Activated T-cell treated with anti-CD3 and anti-CD28 coated beads, Interleukin-2, amount 50 U/mL, for 1 hour (primary cell): Measurements from ENCODE around the gene AURKAIP1.
"Not testable (repeated sequence)": the region's sequence is repeated elsewhere in the genome, so short reads cannot be mapped to it uniquely, and the experiment has no call there.

Experiments used
- DNase-seq: peaks from one replicate; pipeline ENCODE4 v3.0.0-alpha.2; 2020

The AURKAIP1 gene

DNA sequence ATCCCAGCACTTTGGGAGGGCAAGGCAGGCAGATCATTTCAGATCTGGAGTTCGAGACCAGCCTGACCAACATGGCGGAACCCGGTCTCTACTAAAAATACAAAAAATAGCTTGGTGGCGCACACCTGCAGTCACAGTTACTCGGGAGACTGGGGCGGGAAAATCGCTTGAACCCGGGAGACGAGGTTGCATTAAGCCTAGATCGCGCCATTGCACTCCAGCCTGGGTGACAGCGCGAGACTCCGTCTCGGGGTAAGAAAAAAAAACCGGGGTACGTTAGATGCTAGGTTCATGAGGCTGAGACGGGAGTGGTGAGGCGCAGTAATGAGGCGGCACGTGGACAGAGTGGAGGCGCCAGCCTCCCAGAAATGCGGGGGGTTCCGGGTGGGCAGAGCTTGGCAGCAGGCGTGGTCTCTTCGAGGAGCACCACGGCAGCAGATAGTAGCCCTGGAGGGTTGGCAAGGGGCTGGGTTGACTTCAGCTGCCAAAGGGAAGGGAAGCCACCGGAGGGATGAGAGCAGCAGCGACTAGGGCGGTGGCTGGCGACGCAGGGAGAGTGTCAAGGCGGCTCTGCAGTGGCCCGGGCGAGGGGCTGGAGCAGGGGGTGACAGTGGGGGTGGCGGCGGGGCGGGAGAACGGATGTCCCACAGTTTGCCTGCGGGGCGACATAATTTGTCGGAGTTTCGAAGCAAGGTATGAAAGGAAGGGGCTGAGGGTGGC, 31.3 kb upstream of the AURKAIP1 start:
- no peak for DNase-seq

DNA sequence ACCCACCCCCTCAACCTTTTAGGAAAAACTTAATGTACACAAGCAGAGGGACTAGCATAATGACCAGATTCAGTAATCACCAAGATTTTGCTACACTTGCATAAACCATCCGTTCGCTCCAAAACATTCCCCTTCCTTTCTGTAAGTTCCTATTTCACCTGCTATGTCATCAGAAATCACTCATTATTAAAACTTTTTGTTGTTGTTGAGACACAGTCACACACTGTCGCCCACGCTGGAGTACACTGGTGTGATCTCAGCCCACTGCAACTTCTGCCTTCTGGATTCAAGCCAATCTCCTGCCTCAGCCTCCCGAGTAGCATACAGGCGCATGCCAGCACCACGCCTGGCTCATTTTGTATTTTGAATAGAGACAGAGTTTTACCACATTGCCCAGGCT, 28.6 kb upstream of the AURKAIP1 start:
- DNase-seq: no peak

DNA sequence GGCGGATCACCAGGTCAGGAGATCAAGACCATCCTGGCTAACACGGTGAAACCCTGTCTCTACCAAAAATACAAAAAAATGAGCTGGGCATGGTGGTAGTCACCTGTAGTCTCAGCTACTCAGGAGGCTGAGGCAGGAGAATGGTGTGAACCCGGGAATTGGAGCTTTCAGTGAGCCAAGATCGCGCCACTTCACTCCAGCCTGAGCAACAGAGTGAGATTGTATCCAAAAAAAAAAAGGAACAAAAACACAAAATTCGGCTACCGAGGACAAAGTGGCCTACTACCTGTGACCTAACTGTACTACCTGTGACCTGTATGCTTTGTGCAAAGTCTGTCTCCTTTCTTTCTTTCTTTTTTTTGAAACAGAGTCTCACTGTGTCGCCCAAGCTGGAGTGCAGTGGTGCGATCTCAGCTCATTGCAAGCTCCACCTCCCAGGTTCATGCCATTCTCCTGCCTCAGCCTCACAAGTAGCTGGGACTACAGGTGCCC, 27.9 kb upstream of the AURKAIP1 start:
- not testable (repeated sequence) for DNase-seq

DNA sequence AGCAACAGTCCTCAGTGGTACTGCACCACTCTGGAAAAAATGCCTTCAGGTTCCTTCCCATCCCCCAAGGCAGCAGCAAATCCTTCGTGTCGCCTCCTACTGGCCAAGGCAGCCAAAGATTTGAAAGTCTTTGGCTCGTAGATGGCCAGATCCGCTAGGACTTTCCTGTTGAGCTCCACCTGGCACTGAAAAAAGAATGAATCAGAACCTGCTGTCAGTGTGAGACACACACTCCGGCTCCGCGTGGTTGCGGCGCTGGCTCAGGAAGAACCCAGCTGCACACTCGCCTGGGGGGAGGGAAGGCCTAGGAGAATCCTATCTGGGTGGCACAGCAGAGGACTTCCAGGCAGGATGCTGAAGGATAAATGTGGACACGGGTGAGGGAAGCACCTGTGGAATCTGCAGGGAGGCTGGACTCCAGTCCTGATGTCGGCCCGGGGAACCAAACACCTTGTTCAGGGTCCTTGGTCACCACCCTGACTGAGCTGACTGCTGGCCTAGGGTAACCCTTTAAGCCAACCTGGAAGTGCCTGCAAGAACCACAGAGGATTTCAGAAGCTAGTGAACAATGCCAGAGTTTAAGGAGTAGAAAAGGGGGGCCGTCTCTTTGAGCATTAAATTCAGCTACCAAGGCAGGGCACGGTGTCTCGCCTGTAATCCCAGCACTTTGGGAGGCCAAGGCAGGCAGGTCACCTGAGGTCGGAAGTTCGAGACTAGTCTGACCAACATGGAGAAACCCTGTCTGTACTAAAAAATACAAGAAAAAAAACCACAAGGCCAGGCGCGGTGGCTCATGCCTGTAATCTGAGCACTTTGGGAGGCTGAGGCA, 27.3 kb upstream of the AURKAIP1 start:
- DNase-seq: no peak

DNA sequence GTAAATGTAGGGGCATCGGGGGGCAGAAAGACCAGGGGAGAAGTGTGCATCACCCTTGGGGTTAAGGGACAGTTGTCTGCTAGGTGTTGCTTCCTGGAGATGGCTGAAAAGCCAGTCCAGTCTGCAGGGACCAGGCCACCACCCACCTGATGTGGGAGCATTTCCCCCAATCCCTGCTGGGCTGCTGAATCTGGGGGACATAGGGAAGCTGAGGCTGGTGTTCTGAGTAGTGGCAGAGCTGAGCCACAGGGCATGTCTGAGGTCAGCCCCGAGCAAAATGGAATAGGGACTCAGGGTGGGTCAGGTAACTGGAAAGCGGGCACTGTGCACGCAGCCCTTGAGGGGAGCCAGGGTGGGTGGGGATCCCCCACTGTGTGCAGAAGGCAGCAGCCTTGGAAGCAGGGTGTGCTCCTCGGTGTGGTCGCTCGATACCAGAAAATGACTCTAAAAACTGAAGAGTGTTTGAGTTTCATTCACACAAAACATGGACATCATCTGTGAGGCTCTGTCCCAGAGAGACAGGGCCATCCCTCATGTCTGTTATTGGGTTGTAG, 26.5 kb upstream of the AURKAIP1 start:
- no peak for DNase-seq

DNA sequence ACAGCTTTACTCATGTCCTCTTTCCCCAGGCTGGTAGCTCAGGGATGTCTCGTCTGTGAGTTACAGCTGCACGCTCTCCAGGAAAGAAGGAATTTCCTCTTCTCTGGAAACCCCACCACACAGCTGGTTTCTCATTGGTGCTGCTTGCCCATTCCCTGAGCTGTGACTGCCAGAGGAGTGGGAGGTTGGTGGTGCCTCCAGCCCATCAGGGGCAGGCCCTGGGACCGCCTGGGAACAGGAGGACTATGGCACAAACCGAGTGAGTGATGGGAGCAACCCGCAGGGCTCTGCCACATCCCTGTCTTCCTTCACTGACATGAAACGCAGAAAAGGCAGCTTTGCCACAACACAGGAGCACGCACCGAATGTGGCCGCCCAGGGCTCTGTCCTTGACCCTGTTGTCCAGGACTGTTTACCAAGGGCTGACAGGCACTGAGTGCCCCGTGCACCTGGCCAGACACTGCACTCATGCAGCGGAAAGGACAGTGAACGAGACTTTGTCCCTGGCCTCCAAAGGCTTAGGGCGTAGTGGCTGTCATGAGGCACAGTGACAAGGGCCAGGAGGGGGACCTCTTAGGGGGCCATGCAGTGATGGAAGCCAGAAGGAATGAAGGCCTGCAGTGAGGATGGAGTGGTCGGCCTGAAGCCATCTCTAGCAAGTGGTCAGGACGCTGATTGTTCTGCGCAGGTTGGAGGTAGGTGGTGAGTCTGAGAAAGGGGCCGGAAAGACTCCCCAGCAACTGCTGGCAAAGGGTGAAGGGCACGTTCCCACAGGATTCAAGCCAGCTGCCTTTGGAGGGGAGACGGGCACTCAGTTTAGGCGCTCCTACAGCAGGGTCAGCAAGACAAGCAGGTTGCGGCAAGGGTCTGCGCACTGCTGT, 25.8 kb upstream of the AURKAIP1 start:
- DNase-seq: no peak

DNA sequence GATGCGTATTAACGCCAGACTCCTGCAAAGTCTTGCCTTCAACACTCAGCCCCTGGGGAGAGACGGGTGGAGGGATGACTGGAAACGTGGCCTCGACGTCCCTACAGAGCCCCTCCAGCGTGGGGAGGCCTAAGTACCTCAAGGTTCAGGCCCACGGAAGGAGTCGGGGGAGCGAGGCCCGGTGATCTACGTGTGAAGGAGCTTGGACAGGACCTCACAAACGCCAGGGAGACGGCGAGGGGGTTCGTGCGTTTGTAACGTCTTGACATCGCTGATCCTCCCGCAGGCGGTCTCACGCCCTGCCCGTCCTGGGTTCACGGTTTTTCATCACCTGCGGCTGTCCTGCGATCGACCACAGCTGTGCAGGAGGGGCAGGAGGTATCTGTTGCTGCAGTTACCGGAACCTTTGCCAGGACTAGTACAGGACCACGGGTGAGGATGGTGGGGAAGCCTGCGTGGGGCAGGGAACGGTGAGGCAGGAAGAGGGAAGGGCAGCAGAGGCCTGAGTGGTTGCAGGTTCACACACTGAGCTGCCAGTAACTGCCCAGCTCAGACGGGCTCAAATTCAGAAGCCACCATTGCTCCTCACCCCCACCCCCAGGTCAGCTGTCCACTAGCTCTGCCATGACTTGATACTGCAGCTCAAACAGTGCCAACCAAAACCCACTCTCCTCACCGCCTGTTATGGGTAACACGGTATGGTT, 25.0 kb upstream of the AURKAIP1 start:
- DNase-seq: no peak

DNA sequence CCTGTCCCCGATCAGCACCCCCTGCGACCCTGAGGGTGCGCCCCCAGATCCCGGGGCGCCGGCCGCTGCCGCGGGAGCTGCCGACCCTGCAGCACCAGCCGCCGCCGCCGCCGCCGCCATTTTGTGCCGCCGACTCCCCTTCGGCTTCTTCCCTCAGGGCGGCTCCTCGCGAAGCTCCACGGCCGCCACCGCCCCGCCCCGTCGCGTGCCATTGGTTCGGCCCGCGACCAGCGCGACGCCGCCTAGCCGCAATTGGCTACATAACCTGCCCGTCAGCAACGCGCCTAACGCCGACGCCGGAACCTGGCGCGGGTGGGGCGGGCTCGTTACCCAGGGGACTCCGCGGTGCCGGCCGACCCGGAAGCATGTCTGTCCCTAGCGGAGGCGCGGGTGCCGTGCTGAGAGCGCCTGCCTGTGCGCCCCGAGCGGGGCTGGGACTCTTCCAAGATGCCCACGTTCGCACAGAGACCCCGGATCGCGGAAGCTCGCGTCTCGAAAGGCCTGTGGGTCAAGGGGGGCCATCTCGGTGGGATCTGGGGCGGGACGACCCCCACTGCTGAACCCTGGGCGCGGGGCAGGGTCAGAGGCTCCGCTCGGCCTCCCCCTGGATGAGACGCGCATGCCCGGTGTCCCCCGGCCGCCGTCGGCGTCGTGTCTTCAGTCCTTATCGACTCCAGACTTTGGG, 24.3 kb upstream of the AURKAIP1 start, which contains the start of gene CCNL2:
Gene CCNL2 (minus strand): TSS at position 149 of the 685 bp plus-strand sequence. CDS start 29 bp downstream, at position 120.
- peak; percentile 99 for DNase-seq

DNA sequence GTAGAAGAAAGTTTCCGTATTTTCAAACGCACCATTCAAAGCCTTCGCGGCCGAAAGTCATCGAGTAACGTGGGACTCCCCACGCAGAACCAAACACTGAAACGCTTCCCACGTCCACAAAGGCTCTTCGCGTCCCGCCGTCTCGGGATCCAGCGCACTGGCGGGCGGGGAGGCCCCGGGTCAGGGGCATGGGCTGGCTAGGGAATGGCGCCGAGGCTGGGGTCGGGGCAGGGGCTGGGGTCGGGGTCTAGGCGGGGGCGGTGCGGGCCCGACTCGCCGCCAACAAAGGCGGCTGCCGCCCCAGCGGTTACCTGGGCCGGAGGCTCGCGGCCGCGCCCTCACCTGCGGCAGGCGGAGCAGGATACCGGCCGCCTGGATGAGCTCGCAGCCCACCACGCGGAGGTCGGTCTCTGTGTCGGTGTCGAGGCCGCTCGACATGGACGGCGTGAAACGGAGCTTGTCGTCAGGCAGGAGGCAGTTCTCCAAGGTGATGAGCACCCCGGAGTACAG, 23.7 kb upstream of the AURKAIP1 start:
- peak; percentile 35 for DNase-seq

DNA sequence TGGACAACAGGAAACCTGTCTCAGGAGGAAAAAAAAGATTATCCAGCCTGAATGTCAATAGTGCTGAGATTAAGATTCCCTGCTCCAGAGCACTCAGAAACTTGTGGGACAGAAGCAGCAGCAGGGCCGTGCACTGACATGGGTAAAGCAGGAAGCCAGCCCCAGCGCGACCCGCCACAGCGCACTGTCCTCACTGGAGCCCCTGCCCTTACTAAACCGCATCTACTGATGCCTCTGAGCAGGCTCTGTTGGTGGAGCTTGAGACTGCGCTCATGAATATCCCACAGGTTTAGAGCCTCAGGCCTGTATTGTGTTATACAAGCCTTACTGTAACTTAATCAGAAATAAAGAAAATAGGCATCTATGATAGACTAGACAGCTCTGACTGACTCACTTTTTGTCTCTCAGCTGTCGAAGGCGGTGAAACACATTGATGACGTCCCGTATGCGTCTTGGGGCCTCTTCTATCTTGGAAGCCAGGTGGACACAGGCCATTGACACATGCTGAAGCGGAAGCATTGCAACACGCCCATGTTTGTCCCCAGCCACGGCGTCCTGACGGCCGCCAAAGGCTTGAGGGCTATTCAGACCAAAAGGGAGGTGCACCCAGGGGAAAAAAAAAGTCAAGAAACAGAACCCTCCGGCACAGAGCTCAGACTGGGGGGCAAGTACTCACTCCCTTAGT, 23.0 kb upstream of the AURKAIP1 start:
- DNase-seq: no peak

DNA sequence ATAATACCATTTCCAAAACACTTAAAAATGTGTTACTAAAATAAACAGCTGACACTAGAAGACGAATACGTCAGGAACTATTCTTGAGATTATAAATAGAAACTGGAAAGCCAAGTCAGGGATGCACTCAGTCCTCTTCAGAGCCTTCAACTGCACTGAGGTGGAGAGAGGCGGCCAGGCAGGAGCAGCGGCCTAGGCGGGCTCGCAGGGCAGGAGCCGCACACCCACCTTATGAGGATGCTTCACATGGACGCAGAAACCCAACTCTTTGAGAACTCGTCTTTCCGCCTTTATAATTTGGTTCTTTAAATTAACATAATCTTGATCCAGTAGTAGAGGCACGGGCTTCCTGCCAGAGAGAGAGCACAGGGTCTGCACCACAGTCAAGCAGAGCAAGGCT, 20.2 kb upstream of the AURKAIP1 start:
- DNase-seq: no peak

DNA sequence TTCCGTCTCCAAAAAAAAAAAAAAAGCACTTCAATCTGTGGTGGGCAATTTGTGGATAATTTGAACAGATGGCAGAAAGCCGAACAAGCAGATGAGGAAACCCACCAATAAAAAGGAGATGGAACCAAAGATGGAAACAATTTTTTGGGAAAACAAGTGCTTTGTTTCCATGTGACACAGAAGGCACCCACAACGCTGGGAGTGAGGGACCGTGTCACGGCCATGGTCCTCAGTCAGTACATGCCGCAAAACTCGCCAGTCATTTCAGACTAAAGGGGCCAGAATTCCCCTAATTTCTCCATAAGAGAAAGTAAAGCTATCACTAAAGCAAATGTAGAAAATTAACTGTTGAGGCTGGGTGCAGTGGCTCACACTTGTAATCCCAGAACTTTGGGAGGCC, 19.1 kb upstream of the AURKAIP1 start:
- no peak for DNase-seq

DNA sequence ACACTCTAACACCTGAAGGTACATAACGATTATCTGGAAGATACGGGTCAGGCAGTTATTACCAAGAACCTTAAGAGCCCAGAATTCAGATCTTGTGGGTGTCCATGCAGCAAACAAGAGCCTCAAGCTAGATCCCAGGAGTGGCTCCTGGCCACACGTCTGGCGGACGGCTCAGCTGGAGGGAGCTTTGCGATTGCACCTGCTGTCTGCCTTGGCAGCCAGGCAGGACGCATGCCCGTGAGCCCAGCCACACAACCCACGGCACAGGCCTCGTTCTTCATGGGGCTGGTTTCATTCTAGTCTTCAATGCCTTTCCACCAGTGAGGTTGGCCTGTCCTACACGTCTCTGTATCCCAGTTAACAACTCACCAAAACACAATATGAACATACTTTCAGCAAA, 18.4 kb upstream of the AURKAIP1 start:
- DNase-seq: no peak

DNA sequence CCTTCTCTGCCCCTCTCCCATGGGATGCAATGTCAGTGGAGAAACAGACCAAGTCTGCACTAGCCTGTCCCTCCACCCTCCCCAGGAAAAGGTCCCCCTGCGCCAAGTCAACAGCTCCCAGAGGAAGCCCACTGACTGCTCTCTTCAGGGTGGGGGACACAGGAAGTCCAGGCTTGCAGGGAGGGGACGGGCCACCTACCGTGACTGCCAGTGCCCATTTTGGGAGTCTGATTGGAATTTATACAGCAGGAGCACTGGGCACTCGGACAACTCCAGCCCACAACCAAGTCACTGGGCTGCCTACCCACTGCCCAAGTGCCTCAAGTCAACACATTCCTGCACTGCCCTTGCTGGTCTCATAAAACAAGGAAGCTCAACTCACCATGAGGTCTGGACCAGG, 18.0 kb upstream of the AURKAIP1 start:
- no peak for DNase-seq

DNA sequence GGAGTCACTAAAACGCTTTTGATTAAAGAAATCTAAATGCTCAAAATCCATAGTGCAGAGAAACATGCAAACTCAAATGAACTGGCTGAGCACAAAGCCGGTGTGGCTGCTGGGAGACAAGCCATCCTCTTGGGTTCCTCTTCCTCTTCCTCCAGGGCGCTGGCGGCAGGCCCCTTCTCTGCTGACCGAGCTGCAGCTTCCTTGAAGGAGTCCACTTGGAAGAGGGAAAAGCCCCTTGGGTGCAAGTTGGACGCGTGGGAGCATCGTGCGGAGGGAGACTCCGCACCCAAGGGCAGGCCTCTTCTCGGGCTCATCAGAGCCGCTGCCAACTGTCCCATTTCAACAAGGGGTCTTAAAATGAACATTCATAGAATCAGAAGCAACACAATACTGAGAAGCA, 16.2 kb upstream of the AURKAIP1 start:
- DNase-seq: no peak

DNA sequence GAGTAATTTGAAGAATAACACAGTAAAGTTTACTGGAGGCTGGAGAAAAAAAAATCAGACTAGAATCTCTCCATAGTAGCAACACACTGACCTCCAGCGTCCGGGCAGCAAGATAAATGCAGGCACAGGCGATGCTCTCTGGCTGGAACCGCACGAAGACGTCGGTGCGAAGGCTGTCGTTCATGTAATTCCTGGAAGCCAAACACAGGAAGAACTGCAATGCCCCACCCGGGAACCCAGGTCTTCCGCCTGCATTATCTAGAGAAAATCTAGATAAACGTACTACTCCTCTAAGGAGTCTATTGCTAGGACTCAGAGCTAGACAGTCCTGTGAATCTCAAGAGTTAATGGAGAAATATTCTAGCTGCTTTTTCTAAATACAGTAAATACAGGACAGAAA, 15.7 kb upstream of the AURKAIP1 start:
- no peak for DNase-seq

DNA sequence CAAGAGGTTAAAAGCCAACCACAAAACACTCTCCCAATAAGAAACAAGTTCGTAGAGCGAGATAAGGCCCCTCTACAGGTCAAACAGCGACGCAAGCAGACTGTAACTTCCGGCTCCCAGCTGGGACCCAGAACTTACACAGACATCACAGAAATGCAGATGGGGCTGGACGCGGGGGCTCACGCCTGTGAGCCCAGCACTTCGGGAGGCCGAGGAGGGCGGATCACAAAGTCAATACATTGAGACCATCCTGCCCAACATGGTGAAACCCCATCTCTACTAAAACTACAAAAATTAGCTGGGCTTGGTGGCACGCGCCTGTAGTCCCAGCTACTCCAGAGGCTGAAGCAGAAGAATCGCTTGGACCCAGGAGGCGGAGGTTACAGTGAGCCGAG, 13.1 kb upstream of the AURKAIP1 start:
- no peak for DNase-seq

DNA sequence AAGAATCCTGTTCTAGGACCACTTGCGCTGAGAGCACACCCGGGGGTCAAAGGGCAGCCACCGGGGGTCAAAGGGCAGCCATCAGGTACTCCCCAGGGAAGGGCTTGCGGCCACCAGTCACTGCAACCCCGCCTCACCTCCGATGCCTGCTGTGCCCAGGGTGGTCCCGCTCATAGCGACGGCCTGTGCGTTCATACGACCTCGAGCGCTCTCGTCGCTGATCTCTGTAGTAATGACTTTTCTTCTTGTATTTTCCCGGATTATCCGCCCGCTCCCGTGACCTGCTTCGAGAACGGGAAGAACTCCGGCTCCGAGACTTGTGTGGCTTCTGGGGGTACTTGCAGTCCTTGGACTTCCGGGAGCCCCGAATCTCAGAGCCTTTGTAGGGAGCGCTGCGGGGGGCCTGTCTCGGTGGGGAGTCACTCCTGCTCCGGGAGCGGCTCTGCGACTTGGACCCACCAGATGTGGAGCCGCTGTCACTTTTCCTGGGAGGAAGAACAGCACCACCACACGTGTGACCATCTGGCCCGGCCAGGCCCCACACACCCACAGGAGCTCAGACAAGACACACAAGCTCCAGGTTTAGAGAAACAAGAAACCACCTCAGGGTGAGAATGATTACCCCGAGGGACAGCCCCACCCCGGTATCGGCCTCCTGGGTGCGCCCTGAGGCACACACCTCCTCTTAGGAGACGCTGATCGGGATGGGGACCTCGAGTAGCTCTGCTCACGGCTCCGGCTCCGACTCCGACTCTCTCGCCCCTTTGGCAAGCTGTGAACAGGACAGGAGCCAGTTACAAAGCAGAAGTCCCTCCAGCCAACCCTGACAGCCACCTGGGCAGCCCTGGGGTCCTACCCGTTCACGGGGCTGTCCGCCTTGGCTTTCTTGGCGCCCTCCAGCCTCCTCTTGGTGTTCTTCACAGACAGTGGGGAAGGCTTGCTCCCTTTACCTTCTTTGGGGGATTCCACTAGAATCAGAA, 12.4 kb upstream of the AURKAIP1 start:
- no peak for DNase-seq

DNA sequence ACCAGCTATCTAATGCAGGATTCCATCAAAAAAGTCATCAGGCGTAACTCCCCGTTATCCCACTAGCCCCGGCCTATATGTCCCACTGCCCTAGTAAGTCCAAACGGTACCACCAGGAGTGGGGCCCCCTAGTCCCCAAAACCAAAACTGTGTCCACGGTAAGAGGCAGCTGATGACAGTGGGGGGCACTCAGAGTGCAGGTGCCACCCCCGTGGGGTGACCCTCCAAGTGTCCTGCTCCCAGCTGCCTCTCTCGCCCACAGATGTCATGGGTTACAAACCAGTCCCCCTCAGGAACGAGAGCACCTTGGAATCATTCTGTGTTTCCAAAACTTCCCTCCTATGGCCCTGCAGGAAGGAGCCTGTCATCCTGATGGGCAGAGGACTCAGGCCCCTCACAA, 10.9 kb upstream of the AURKAIP1 start:
- DNase-seq: no peak
